Germinal center (tissue), 1 donor: Measurements from ENCODE around the gene OLFML2B.

Experiments used
- DNase-seq: peaks from one replicate; pipeline ENCODE4 v3.0.0; 2012; ENCODE audit warnings: mixed read lengths, low spot score

OLFML2B gene

DNA sequence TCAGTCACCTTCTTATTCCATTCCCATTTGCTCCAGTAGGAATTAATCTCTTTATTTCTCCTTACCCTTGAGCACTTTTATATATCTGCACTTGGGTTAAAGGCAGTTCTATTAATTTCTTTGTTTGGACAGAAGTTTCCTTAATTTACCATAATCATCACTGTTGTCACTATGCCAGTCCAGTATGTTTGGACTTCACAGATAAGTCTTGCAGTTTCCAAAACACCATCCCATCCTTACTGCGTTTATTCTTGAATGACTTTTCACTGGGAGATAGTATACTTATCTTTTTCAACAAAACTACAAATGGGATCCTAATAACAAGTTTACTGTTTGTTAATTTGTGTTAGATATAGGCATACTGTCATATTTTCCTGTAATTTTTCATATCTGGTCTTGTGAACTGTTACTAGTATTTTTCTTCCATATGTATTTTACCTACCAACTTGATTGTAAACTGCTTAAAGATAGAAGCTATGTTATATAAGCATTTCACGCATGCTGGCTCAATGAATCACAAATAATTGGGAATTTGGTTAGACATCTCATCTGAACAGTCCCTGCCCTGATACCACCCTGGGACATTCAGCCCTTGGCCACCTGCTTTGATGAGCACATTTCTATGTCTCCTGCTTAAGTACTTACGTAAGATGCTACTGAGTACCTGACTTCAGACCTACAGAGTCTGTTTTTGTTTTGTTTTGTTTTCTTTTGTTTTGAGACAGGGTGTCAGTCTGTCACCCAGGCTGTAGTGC, 78.2 kb downstream of the OLFML2B start:
- no peak for DNase-seq

- DNase-seq = no peak
Observed at GRCh38 chr1:161944381-161944780, 79.3 kb downstream of the OLFML2B start.

DNA sequence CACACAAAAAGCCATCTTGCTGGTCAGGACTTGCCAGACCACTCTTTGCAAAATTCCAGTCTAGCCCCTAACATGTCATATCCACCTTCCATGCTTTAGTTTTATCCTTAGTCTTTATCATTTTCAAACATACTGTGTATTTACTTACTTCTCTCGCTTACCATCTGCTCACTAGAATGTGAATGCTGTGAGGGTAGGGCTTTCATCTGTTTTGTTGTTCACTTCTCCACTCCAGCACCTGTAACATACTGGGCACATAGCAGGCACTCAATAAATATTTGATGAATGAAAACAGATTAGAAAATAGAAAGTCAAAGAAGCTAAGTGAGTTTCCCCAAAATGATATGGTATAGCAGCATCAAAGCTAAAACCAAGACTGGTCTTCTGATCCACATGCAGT, 79.9 kb downstream of the OLFML2B start:
- no peak for DNase-seq

DNA sequence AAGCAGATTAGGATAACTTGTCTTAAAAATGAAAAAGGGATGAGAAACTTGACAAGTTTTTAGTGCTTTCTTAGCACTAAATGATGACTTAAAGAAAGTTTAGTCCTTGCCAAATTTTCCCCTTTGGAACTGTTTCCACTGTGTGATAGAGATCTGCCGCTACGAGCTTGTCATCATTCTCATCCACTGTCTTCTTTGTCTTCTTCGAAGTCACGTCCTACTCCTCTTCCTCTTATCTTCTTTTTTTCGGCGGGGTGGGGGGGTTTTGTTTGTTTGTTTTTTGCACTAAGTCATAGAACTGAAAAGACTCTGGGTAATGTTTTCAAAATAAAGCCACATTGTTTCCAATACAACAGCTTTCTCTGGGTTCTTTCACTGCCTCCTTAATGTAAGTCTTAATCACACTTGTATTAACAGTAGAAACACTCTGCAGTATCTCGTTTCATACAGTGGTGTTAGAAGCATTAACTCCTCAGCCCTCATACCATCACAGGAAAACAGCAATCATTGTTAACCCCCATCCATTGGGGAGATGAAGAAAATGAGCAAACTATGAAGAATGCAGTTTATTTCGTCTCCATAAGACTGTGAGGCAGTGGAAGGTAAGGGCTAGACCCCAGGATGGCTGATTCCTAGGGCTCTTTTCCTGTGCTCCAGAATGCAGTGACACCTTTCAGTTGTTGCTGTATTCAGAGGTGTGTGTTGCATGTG, 81.8 kb downstream of the OLFML2B start:
- no peak for DNase-seq

- no peak for DNase-seq
Observed at GRCh38 chr1:161940866-161941591, 82.6 kb downstream of the OLFML2B start.

DNA sequence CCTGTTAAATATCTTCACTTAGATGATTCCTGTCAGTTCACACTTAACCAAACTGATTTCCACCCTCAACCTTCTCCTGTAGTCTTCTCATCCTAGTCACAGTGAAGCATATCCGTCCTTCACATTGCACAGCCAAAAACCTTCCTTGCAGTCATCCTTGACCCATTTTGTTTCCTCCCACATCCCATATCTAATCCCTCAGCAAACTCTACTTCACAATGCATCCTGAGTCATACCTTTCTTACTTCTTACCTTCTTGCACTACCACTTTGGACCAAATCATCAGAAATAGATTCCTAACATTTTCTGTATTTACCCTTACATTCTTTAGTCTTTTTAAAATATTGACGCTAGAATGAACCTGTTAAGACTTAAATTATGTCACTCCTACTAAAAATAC, 86.9 kb downstream of the OLFML2B start:
- no peak for DNase-seq

DNA sequence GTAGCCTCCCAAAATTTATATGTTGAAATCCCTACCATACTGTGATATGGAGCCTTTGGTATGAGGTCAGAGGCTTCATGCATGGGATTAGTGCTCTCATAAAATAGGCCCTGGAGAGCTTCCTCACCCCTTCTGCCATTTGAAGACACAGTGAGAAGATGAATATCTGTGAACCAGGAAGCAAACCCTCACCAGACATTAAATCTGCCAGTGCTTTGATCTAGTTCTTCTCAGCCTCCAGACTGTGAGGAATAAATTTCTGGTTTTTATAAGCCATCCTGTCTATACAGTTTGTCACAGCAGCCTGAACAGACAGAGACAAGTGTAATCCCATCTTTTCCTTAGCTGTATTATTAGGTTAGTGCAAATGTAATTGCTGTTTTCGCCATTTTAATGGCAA, 88.4 kb downstream of the OLFML2B start:
- no peak for DNase-seq

- no peak for DNase-seq
Observed at GRCh38 chr1:161933592-161934588, 89.8 kb downstream of the OLFML2B start.
